Astrocyte of the spinal cord (primary cell): Measurements from ENCODE around the gene CCDC70.

Experiments used
- DNase-seq: peaks from one replicate; pipeline ENCODE4 v3.0.0; 2011; ENCODE audit warnings: low read depth, low spot score
- H3K4me3 ChIP-seq: 2 replicates; pipeline ENCODE4 v1.5.1; 2011; ENCODE audit warnings: low read depth, mild to moderate bottlenecking, low read length, moderate library complexity
- CTCF ChIP-seq: IDR thresholded peaks from 2 replicates; pipeline ENCODE4 v1.5.1; 2012; ENCODE audit warnings: low read depth, mild to moderate bottlenecking, low read length, inconsistent platforms
- in situ Hi-C: cut with HindIII; loops from 2 replicates; pipeline ENCODE4 v1.10.0; 2017; ENCODE audit warnings: low sequenced_read_pairs

CCDC70 gene

GRCh38 chr13:51883226-51883600, 21.4 kb downstream of the CCDC70 start:
- no peak for TF ChIP-seq CTCF
- DNase-seq = no peak
- H3K4me3 ChIP-seq = no peak overlapping the region
- in situ Hi-C loops = no loop called here

GRCh38 chr13:51885651-51886050, 23.9 kb downstream of the CCDC70 start:
- H3K4me3 ChIP-seq = no peak overlapping the region
- no peak for DNase-seq
- in situ Hi-C loops = no loop called here
- no peak for TF ChIP-seq CTCF

GRCh38 chr13:51887468-51887867, 25.7 kb downstream of the CCDC70 start:
- TF ChIP-seq CTCF = no peak
- no peak for DNase-seq
- H3K4me3 ChIP-seq = no peak overlapping the region
- in situ Hi-C loops = no loop called here

GRCh38 chr13:51892657-51893056, 30.9 kb downstream of the CCDC70 start:
- no peak for TF ChIP-seq CTCF

GRCh38 chr13:51894239-51894638, 32.5 kb downstream of the CCDC70 start:
- in situ Hi-C loops = no loop called here

More at GRCh38 chr13:51892657-51893056, 30.9 kb downstream of the CCDC70 start:
- no peak for DNase-seq
- H3K4me3 ChIP-seq = no peak overlapping the region
- in situ Hi-C loops = no loop called here

GRCh38 chr13:51895906-51896888, 34.4 kb downstream of the CCDC70 start:
- peak; percentile 62 for DNase-seq
- no peak overlapping the region for H3K4me3 ChIP-seq
- in situ Hi-C loops = no loop called here
- TF ChIP-seq CTCF = peak; percentile 89

More at GRCh38 chr13:51894239-51894638, 32.5 kb downstream of the CCDC70 start:
- no peak overlapping the region for H3K4me3 ChIP-seq
- no peak for TF ChIP-seq CTCF
- DNase-seq = no peak
